H9 (cell line): ENCODE data around the gene FN1. TPM values are rescaled to one million over a fixed set of nuclear protein-coding genes. Genes with fewer than 3 reads are reported as not detected.

Experiments
- DNase-seq: peaks from one replicate; pipeline ENCODE4 v3.0.0-alpha.2; 2017
- H2AFZ ChIP-seq: one replicate; pipeline ENCODE4 v1.6.1; 2013; ENCODE audit warnings: mild to moderate bottlenecking, low read length, control low read depth, moderate library complexity
- H2AK5ac ChIP-seq: 2 replicates; pipeline ENCODE4 v1.6.1; 2013; ENCODE audit warnings: low read length, control low read depth, mixed read lengths; ENCODE audit not compliant: insufficient read length
- H2BK120ac ChIP-seq: one replicate; pipeline ENCODE4 v1.6.1; 2013; ENCODE audit warnings: low read depth, mild to moderate bottlenecking, low read length, control low read depth, inconsistent platforms; ENCODE audit not compliant: poor library complexity, severe bottlenecking
- H2BK12ac ChIP-seq: 2 replicates; pipeline ENCODE4 v1.6.1; 2013; ENCODE audit warnings: low read length, control low read depth, mixed read lengths, low read depth; ENCODE audit not compliant: insufficient read length
- H2BK15ac ChIP-seq: 2 replicates; pipeline ENCODE4 v1.6.1; 2013; ENCODE audit warnings: low read depth, low read length, control low read depth
- H2BK20ac ChIP-seq: one replicate; pipeline ENCODE4 v1.6.1; 2013; ENCODE audit warnings: low read depth, mild to moderate bottlenecking, low read length, control low read depth, inconsistent platforms; ENCODE audit not compliant: poor library complexity, severe bottlenecking
- H2BK5ac ChIP-seq: 2 replicates; pipeline ENCODE4 v1.6.1; 2013; ENCODE audit warnings: low read length, control low read depth, mixed read lengths; ENCODE audit not compliant: insufficient read length
- H3K14ac ChIP-seq: 2 replicates; pipeline ENCODE4 v1.6.1; 2013; ENCODE audit warnings: low read length, control low read depth; ENCODE audit not compliant: insufficient read depth
- H3K18ac ChIP-seq: 2 replicates; pipeline ENCODE4 v1.6.1; 2013; ENCODE audit warnings: low read depth, mild to moderate bottlenecking, mixed read lengths, low read length, control low read depth; ENCODE audit not compliant: insufficient read length
- H3K23ac ChIP-seq: 2 replicates; pipeline ENCODE4 v1.6.1; 2013; ENCODE audit warnings: low read length, control low read depth, mixed read lengths, low read depth; ENCODE audit not compliant: insufficient read length
- H3K23me2 ChIP-seq: 2 replicates; pipeline ENCODE4 v1.6.1; 2013; ENCODE audit warnings: low read depth, mild to moderate bottlenecking, mixed read lengths, low read length, control low read depth; ENCODE audit not compliant: insufficient read length, poor library complexity, severe bottlenecking
- H3K27ac ChIP-seq: 2 replicates; pipeline ENCODE4 v1.5.1; 2013; ENCODE audit warnings: low read length, control low read depth, mixed read lengths, low read depth; ENCODE audit not compliant: insufficient read length
- H3K27me3 ChIP-seq: 2 replicates; pipeline ENCODE4 v1.6.1; 2013; ENCODE audit warnings: low read length, control low read depth, inconsistent platforms; ENCODE audit not compliant: insufficient read depth
- H3K4ac ChIP-seq: 2 replicates; pipeline ENCODE4 v1.6.1; 2013; ENCODE audit warnings: low read depth, mild to moderate bottlenecking, control low read depth, inconsistent platforms, low read length, moderate library complexity
- H3K4me1 ChIP-seq: 2 replicates; pipeline ENCODE4 v1.6.1; 2013; ENCODE audit warnings: low read length, control low read depth, inconsistent platforms; ENCODE audit not compliant: insufficient read depth
- H3K4me2 ChIP-seq: 2 replicates; pipeline ENCODE4 v1.6.1; 2013; ENCODE audit warnings: low read length, control low read depth, mixed read lengths; ENCODE audit not compliant: insufficient read length, insufficient read depth
- H3K56ac ChIP-seq: 2 replicates; pipeline ENCODE4 v1.6.1; 2013; ENCODE audit warnings: low read depth, mild to moderate bottlenecking, mixed read lengths, low read length, control low read depth; ENCODE audit not compliant: insufficient read length
- H3K79me1 ChIP-seq: 2 replicates; pipeline ENCODE4 v1.6.1; 2013; ENCODE audit warnings: low read depth, mild to moderate bottlenecking, moderate library complexity, low read length, control low read depth, inconsistent platforms; ENCODE audit not compliant: insufficient read depth, poor library complexity, severe bottlenecking
- H3K79me2 ChIP-seq: 2 replicates; pipeline ENCODE4 v1.6.1; 2013; ENCODE audit warnings: low read length, control low read depth, inconsistent platforms; ENCODE audit not compliant: insufficient read depth
- H3K9ac ChIP-seq: 2 replicates; pipeline ENCODE4 v1.6.1; 2013; ENCODE audit warnings: low read length, control low read depth, mixed read lengths; ENCODE audit not compliant: insufficient read length; ENCODE audit errors: extremely low read depth
- H3K9me3 ChIP-seq: one replicate; pipeline ENCODE4 v1.6.1; 2013; ENCODE audit warnings: low read depth, low read length, inconsistent platforms; ENCODE audit not compliant: control insufficient read depth
- H3T11ph ChIP-seq: one replicate; pipeline ENCODE4 v1.6.1; 2013; ENCODE audit warnings: mild to moderate bottlenecking, low read length, control low read depth, inconsistent platforms
- H4K20me1 ChIP-seq: one replicate; pipeline ENCODE4 v1.6.1; 2013; ENCODE audit not compliant: control insufficient read depth, insufficient read length, insufficient read depth
- H4K5ac ChIP-seq: 2 replicates; pipeline ENCODE4 v1.6.1; 2013; ENCODE audit warnings: low read depth, mild to moderate bottlenecking, mixed read lengths, low read length, control low read depth; ENCODE audit not compliant: insufficient read length
- H4K8ac ChIP-seq: replicated peaks from 2 replicates; pipeline ENCODE4 v1.6.1; 2013; ENCODE audit warnings: low read length, control low read depth, mixed read lengths, low read depth; ENCODE audit not compliant: insufficient read length
- H4K91ac ChIP-seq: 2 replicates; pipeline ENCODE4 v1.6.1; 2013; ENCODE audit warnings: low read depth, mild to moderate bottlenecking, moderate library complexity, mixed read lengths, low read length, control low read depth; ENCODE audit not compliant: insufficient read length
- H3K27ac Mint-ChIP-seq, 3 experiments: 2 replicates in 2 of 3; 3 replicates in 1 of 3; pipeline ENCODE4 v1.8.0; 2020 to 2021; ENCODE audit warnings: mixed read lengths in 3 of 3, mild to moderate bottlenecking in 1 of 3, moderate library complexity in 1 of 3
- H3K27me3 Mint-ChIP-seq: 2 replicates; pipeline ENCODE4 v1.8.0; 2021; ENCODE audit warnings: low read depth, mild to moderate bottlenecking, moderate library complexity, mixed read lengths
- H3K36me3 Mint-ChIP-seq, 3 experiments: 2 replicates in 2 of 3; 3 replicates in 1 of 3; pipeline ENCODE4 v1.8.0; 2020 to 2021; ENCODE audit warnings: low read depth in 3 of 3, mixed read lengths in 3 of 3; ENCODE audit not compliant: insufficient read depth in 1 of 3
- H3K4me1 Mint-ChIP-seq, 2 experiments: 2 replicates each; pipeline ENCODE4 v1.8.0; 2020; ENCODE audit warnings: mixed read lengths in 2 of 2
- H3K4me3 Mint-ChIP-seq, 2 experiments: 2 replicates in 1 of 2; 3 replicates in 1 of 2; pipeline ENCODE4 v1.8.0; 2020 to 2021; ENCODE audit warnings: mild to moderate bottlenecking in 2 of 2, mixed read lengths in 2 of 2, moderate library complexity in 1 of 2
- H3K9me3 Mint-ChIP-seq, 2 experiments: 2 replicates in 1 of 2; 3 replicates in 1 of 2; pipeline ENCODE4 v1.8.0; 2020; ENCODE audit warnings: mild to moderate bottlenecking in 2 of 2, mixed read lengths in 2 of 2, moderate library complexity in 1 of 2
- CTCF ChIP-seq: fragments of 200-600 bp; sonication (generic); conservative IDR thresholded peaks from 3 replicates; pipeline ENCODE4 v1.8.0; 2021; ENCODE audit warnings: antibody characterized with exemption, mild to moderate bottlenecking
- WGBS: extraction: QIAGEN DNeasy Blood & Tissue Kit; methylation state at CpG from one replicate; pipeline ENCODE4 v1.1.7; 2013; ENCODE audit warnings: missing lambda C conversion rate, low lambda C conversion rate, mixed read lengths; ENCODE audit not compliant: insufficient read length; ENCODE audit errors: extremely low coverage; 5-methylcytosine and 5-hydroxymethylcytosine counted together
- total RNA-seq: library from RNA; stranded (reverse); gene quantifications from 2 replicates; pipeline ENCODE4 v1.2.1, GENCODE V29; 2021

The FN1 gene
- total RNA-seq, 1 experiment from 2014 or later, result 56.0 TPM

GRCh38 chr2:215313255-215313613, 122.6 kb downstream of the FN1 start:
- H3K9me3 ChIP-seq, result no peaks in the 10 kb centered on the region
- H4K5ac ChIP-seq, result no peak overlapping the region
- H3K27me3 Mint-ChIP-seq, result no peaks in the 10 kb centered on the region
- no peak overlapping the region for H3K27ac ChIP-seq
- H3K18ac ChIP-seq, result no peak overlapping the region
- peaks cover 9% of the 10 kb centered on the region; the same call in 1 of the 2 replicates for H3K79me2 ChIP-seq
- no peak overlapping the region for H3K23ac ChIP-seq
- no peaks in the 10 kb centered on the region for H3K79me1 ChIP-seq
- no peak overlapping the region for H4K91ac ChIP-seq
- peak overlapping the region in 1 of 3 experiments; percentile 44; a peak in 1 of 7 replicates for H3K27ac Mint-ChIP-seq
- H2AK5ac ChIP-seq, result no peak overlapping the region
- H3K56ac ChIP-seq, result no peak overlapping the region
- peaks cover 16 to 27% of the 10 kb centered on the region in 2 experiments for H3K4me1 Mint-ChIP-seq
- H2BK20ac ChIP-seq, result no peak overlapping the region
- peak overlapping the region; percentile 91 to 93 for H3K4me3 Mint-ChIP-seq
- no peak overlapping the region for H2BK120ac ChIP-seq
- H2BK12ac ChIP-seq, result no peak overlapping the region
- H4K8ac ChIP-seq, result no peak overlapping the region
- DNase-seq, result no peak
- H3K4ac ChIP-seq, result no peak overlapping the region
- H3T11ph ChIP-seq, result no peak overlapping the region
- H3K4me1 ChIP-seq, result no peaks in the 10 kb centered on the region
- no peak overlapping the region for H2BK5ac ChIP-seq
- H4K20me1 ChIP-seq, result no peaks in the 10 kb centered on the region
- WGBS, result no CpG with 5 or more reads among the region's 4 CpGs
- H3K9ac ChIP-seq, result no peak overlapping the region
- no peak for TF ChIP-seq CTCF
- H3K23me2 ChIP-seq, result peaks cover 12% of the 10 kb centered on the region
- peaks cover 32 to 56% (median 46%) of the 10 kb centered on the region in 3 experiments for H3K36me3 Mint-ChIP-seq
- H3K4me2 ChIP-seq, result peak overlapping the region; percentile 96
- no peak overlapping the region for H3K14ac ChIP-seq
- H3K9me3 Mint-ChIP-seq, result no peaks in the 10 kb centered on the region
- H2AFZ ChIP-seq, result no peak overlapping the region
- no peak overlapping the region for H2BK15ac ChIP-seq
- no peaks in the 10 kb centered on the region for H3K27me3 ChIP-seq
